ENCODE measurements around the gene YY1. TPM values are rescaled to one million over a fixed set of nuclear protein-coding genes. Genes with fewer than 3 reads are reported as not detected.

YY1 gene
- total and polyA plus RNA-seq, 9 of the 15 experiments (the other 6 are each of a cell fraction or from before 2014, with no cell fraction given): 20.8 to 74.2 (median 46.7) TPM

- TF ChIP-seq, protein P1, sequence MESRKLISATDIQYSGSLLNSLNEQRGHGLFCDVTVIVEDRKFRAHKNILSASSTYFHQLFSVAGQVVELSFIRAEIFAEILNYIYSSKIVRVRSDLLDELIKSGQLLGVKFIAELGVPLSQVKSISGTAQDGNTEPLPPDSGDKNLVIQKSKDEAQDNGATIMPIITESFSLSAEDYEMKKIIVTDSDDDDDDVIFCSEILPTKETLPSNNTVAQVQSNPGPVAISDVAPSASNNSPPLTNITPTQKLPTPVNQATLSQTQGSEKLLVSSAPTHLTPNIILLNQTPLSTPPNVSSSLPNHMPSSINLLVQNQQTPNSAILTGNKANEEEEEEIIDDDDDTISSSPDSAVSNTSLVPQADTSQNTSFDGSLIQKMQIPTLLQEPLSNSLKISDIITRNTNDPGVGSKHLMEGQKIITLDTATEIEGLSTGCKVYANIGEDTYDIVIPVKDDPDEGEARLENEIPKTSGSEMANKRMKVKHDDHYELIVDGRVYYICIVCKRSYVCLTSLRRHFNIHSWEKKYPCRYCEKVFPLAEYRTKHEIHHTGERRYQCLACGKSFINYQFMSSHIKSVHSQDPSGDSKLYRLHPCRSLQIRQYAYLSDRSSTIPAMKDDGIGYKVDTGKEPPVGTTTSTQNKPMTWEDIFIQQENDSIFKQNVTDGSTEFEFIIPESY (CRISPR knock-in tag; IDR thresholded peaks at IDR 0.05): peak; percentile 51; the same call in 1 of the 2 replicates
- TF ChIP-seq POLR2G (IDR thresholded peaks at IDR 0.05; ENCODE audit: low read depth, low read length) (peak; percentile 86), USF1 (CRISPR knock-in tag; IDR thresholded peaks at IDR 0.05) (peak; percentile 98), ZNF24 (IDR thresholded peaks at IDR 0.05) (no peak), MYC (IDR thresholded peaks at IDR 0.05; ENCODE audit: low read depth, low read length) (peak; percentile 78), MYC (CRISPR knock-in tag; IDR thresholded peaks at IDR 0.05; ENCODE audit: borderline replicate concordance, low read depth) (0 out of 2 replicates have a peak, but pooled peaks have one; percentile 50), TOE1 (IDR thresholded peaks at IDR 0.05; ENCODE audit: borderline replicate concordance) (0 out of 2 replicates have a peak, but pooled peaks have one; percentile 28), TOE1 (CRISPR knock-in tag; IDR thresholded peaks at IDR 0.05; ENCODE audit: borderline replicate concordance, low read depth) (no peak), ZKSCAN1 (IDR thresholded peaks at IDR 0.05; ENCODE audit: low read depth, low read length) (no peak)
- TF ChIP-seq, protein P2, sequence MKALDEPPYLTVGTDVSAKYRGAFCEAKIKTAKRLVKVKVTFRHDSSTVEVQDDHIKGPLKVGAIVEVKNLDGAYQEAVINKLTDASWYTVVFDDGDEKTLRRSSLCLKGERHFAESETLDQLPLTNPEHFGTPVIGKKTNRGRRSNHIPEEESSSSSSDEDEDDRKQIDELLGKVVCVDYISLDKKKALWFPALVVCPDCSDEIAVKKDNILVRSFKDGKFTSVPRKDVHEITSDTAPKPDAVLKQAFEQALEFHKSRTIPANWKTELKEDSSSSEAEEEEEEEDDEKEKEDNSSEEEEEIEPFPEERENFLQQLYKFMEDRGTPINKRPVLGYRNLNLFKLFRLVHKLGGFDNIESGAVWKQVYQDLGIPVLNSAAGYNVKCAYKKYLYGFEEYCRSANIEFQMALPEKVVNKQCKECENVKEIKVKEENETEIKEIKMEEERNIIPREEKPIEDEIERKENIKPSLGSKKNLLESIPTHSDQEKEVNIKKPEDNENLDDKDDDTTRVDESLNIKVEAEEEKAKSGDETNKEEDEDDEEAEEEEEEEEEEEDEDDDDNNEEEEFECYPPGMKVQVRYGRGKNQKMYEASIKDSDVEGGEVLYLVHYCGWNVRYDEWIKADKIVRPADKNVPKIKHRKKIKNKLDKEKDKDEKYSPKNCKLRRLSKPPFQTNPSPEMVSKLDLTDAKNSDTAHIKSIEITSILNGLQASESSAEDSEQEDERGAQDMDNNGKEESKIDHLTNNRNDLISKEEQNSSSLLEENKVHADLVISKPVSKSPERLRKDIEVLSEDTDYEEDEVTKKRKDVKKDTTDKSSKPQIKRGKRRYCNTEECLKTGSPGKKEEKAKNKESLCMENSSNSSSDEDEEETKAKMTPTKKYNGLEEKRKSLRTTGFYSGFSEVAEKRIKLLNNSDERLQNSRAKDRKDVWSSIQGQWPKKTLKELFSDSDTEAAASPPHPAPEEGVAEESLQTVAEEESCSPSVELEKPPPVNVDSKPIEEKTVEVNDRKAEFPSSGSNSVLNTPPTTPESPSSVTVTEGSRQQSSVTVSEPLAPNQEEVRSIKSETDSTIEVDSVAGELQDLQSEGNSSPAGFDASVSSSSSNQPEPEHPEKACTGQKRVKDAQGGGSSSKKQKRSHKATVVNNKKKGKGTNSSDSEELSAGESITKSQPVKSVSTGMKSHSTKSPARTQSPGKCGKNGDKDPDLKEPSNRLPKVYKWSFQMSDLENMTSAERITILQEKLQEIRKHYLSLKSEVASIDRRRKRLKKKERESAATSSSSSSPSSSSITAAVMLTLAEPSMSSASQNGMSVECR (CRISPR knock-in tag; IDR thresholded peaks at IDR 0.05): no peak
- TF ChIP-seq, protein P3, sequence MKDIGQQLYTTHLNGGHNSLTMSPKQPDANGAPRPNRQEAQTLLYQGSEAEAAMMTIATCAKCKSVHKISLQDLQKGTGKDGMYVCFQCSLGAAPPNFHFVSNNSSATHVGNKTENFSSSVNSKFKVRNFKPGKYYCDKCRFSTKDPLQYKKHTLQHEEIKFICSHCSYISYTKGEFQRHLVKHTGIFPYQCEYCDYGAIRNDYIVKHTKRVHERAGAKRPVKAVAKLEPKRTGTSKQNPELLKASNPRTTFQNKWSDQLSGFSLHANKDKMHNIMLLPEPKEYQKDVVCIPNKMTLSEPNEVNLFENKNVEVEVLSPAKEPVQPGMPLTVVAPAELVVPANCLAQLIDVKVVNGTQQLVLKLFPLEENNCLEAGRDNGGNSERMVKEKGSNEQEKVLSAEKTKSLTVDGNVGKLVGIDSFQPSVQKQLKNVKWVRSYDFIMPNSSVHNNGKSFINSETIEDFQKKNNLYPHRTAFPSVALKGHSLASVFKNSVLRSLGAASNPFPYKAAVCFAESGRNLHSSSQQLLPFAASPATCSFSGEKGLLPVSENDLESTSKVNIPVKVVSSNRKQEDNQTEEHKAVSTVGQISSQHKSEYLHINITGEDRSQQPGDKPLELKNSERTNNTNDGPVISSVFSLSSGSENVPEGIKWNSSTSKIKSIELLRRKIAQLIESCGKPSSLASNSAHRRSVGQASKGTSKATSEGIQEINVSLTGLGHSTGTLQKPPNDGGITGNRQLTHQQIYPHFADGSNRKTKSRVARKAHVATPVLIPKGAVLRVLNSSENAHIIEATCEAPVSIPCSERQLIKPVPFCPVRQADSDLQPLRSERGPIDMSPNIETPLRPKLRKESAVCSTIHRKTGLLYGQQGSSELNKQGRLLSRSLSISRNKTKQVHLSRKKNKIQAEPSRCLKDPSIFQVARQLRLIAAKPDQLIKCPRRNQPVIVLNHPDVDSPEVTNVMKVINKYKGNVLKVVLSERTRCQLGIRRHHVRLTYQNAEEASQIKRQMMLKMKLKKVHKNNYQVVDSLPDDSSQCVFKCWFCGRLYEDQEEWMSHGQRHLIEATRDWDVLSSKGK (CRISPR knock-in tag; IDR thresholded peaks at IDR 0.05): no peak
Measured at GRCh38 chr14:100192672-100193416, 46.1 kb upstream of the YY1 start (continued).
